Measurements from ENCODE around the gene MIPEP.
"Not testable (repeated sequence)": the region's sequence is repeated elsewhere in the genome, so short reads cannot be mapped to it uniquely, and the experiment has no call there.

MIPEP gene

GRCh38 chr13:23749288-23749873 is 139.8 kb downstream of the MIPEP start:
- no peak for DNase-seq (ENCODE audit: low spot score)

- DNase-seq (ENCODE audit: low spot score) = no peak
Measured at GRCh38 chr13:23748109-23748990, 140.8 kb downstream of the MIPEP start.

DNA sequence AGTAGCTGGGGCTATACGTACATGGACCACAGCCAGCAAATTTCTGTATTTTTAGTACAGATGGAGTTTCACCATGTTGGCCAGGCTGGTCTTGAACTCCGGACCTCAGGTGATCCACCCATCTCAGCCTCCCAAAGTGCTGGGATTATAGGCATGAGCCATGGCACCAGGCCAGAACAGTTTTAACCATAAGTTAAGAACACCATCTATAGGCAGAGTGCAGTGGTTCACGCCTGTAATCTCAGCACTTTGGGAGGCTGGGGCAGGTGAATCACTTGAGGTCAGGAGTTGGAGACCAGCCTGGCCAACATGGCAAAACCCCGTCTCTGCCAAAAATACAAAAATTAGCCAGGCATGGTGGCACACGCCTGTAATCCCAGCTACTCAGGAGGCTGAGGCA is 143.1 kb downstream of the MIPEP start:
- not testable (repeated sequence) for DNase-seq (ENCODE audit: low spot score)

DNA sequence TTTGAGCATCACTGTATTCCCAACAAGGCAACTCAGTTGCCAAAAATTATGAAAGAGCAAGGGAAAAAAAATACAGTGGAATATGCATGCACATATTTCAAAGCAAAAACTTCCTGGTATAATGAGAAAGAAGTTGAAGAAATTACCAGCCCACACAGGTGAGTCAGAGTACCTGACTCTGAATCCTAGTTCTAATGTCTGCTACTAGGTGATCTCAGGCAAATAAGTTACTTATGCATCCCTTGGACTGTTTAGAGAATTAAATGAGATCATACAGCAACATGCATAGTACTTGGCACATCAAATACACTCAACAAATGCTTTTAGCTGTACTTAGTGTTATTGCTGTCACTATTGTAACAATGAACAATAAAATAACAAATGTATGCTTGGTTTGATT is 144.9 kb downstream of the MIPEP start:
- no peak for DNase-seq (ENCODE audit: low spot score)

- no peak for DNase-seq (ENCODE audit: low spot score)
Measured at GRCh38 chr13:23743278-23744076, 145.7 kb downstream of the MIPEP start.

GRCh38 chr13:23741879-23742510 is 147.2 kb downstream of the MIPEP start:
- DNase-seq (ENCODE audit: low spot score) = peak; percentile 28

GRCh38 chr13:23740002-23740401 is 149.2 kb downstream of the MIPEP start:
- no peak for DNase-seq (ENCODE audit: low spot score)

DNA sequence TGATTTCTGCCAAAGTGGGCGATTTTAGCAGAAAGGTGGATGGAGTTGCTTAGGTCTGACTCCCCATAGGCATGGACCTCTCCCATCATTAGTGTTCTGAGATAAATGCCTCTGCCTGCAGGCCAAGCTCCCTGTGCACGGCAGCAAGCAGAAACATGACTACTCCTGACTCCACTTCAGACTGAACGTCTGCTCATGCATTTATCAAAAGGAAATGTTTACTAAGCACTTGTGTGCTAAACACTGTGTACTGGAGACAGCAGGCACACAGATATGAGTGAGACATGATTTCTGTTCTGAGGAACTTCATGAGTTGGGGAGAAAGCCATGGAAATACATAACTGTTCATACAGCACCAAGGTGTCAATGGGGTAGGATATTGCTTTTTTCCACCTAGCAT is 149.6 kb downstream of the MIPEP start:
- no peak for DNase-seq (ENCODE audit: low spot score)

GRCh38 chr13:23736541-23736940 is 152.7 kb downstream of the MIPEP start:
- DNase-seq (ENCODE audit: low spot score) = no peak

DNA sequence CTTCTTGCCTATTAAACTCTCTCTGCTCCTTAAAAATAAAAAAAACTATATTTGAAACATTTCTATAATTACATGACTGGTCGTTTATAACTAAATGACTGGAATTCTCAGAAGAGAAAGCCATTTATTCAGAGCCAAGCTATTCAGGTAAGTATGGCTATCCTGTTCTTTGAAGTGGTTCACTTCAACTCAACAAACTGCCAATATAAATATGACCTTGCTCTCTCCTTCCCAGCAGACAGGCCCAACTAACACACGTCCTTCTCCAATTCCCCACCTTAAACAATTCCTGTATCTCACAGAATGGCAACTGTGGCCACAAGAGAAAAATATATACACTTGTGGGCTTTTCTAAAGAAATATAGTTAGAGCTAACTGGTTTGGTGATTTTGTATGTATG is 153.9 kb downstream of the MIPEP start:
- no peak for DNase-seq (ENCODE audit: low spot score)

- DNase-seq (ENCODE audit: low spot score) = no peak
Measured at GRCh38 chr13:23731709-23732108, 157.5 kb downstream of the MIPEP start.

- DNase-seq (ENCODE audit: low spot score) = no peak
Measured at GRCh38 chr13:23730251-23730650, 158.9 kb downstream of the MIPEP start.

DNA sequence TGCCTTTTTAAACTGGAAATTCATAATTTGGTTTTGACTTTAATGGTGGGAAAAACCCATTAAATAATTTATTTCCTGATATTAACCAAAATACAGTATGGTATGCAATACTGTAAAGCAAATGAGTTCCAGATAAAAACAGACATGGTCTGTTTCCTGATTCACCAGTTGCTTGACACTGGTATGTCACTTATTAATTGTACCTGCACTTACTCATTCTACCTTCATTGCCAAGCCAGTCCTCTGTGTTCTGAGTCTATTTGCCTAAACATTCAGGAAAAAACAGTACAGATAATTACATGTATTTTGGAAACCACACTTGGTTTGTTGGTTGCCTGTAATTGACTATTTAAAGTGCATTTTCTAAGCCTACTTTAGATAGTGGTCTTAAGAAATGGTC is 159.7 kb downstream of the MIPEP start:
- no peak for DNase-seq (ENCODE audit: low spot score)

DNA sequence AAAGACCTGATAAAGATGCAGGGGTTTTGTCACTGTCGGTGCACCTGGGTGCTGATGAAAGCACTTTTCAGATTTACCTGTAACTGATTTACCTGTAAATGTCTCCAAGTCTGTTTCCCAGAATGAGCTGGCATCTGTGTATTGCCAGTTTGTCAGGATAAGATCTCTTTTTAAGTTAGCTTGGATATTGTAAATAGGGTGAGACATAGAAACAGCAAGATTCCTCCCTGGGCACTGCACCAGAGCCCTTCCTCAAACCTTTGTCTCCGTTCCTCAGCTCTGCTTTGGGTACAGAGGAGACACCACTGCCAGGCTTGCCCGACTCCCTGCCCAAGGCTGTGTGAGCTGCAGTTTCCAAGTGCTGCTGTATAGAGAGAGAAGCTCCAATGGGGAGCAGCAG is 160.4 kb downstream of the MIPEP start:
- DNase-seq (ENCODE audit: low spot score) = no peak

DNA sequence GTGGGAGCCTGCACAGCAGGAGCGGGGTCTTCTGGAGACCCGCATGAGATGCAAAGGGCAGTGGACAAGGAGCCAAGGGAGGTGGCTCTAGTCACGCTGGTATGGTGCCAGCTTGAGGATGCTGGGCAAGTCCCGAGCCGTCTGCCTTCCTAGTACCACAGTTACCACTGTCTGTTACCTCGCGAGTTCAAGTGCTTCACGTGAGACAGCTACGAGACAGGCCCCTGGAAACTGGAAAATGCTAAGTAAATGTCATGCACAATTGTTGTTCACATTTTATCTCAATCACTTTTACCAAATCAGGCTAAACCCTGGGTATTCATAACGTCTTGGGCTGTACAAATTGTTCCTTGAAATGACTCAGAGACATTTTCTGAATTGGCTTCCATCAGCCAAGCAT is 163.3 kb downstream of the MIPEP start:
- DNase-seq (ENCODE audit: low spot score) = no peak

DNA sequence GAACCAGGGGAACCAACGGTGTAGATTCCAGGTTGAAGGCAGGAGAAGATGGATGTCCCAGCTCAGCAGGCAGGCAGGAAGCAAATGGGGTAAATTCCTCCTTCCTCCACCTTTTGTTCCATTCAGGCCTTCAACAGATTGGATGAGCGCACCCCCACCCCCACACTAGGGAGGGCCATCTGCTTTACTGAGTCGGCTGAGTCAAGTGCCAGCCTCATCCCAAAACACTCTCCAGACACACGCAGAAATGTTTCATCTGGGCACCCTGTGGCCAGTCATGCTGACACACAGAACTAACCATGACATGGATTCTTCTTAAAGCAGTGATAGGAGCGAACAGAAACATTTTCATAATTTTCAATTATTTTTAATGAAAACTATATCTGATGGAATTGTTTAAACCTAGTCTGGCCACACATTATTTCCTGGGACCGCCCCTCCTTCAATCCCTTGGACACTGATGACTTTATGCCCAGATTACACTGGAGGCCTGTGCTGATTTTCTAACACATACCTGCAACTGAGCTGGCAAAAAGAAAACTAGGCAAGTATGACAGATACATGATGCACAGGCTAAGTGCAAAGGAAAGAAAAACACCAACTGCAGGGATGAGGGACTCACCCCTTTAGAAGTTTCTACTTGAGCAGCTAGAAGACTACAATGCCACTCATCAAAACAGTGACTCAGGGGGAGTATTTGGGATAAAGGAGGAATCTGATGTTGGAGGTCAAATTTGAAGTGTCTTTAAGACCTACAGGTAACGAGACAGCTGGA is 164.8 kb downstream of the MIPEP start:
- DNase-seq (ENCODE audit: low spot score) = no peak

GRCh38 chr13:23723471-23723870 is 165.7 kb downstream of the MIPEP start:
- peak; percentile 66 for DNase-seq (ENCODE audit: low spot score)

DNA sequence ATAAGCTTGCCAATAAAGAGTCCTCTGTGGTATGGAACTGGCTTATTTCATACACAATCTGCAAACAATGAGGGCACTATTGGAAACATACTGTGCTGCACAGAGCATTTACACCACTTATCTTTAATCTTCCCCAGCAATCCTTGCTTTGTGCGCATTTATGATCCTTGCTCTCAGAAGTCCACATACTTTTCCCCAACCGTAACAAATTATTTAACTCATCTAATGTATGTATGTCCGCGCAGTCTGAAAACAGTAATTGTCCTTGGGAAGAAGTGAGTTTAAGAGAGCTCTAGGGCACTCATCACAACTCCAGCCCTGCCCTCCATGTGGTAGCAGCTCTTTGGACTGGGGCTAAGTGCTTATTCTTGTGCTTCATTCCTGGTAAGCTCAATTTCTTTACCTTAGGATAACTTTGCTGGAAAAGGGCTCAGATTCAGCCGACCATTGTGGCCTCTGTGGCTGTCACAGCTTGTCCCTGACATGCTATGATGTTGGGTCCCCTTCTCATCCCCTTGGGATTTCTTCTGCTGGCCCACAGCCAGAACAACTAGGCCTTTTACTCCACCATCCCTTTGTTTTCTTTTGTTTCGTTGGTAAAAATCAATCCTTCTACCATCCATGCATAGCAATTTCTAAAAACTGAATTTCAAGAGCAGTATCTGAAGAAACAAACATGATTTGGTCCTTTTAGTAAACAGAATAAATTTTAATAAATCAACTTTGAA is 166.3 kb downstream of the MIPEP start:
- no peak for DNase-seq (ENCODE audit: low spot score)

- DNase-seq (ENCODE audit: low spot score) = no peak
Measured at GRCh38 chr13:23718996-23719395, 170.2 kb downstream of the MIPEP start.

- no peak for DNase-seq (ENCODE audit: low spot score)
Measured at GRCh38 chr13:23716401-23716800, 172.8 kb downstream of the MIPEP start.

- no peak for DNase-seq (ENCODE audit: low spot score)
Measured at GRCh38 chr13:23715762-23716235, 173.4 kb downstream of the MIPEP start.
